ENCODE data around the gene MLPH. TPM values are rescaled to one million over a fixed set of nuclear protein-coding genes. Genes with fewer than 3 reads are reported as not detected.

The MLPH gene
- total and polyA plus RNA-seq, 8 donors = 61.3 to 657 (median 344) TPM

DNA sequence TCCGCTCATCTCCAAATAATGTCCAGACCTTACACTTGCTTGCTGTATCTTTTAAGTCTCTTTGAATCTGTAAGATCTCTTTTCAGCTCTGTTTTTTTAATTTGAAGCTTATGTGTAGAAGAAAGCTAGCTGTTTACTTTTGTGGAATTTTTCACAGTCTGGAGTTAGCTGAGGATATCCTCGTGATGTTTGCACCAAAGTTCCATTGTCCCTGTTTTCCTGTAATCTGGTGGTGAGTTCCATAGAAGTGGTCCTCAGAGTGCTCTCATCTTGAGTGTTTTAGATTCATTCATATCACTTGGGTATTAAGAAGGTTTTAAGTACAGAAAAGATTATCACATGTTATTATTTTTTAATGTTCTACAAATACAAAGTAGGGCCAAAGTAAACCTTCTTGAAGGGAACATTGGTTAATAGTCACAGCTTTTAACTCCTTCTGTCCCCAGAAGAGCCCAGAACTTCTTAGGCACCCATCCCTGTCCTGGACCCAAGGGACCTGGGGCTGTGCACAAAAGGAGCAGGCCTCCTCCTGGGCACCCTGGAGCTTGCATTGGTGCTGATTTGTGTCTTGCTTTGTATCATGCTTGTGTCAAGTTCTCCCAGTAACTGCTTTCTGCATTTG is 15.0 kb downstream of the MLPH start:
- H3K36me3 ChIP-seq = peaks cover 0 to 46% (median 23%) of the 10 kb centered on the region in 4 donors
- DNase-seq = no peak
- H3K9me3 ChIP-seq = no peaks in the 10 kb centered on the region
- H3K4me1 ChIP-seq = peaks cover 36 to 68% (median 65%) of the 10 kb centered on the region in 4 donors
- peak overlapping the region; percentile 75 to 94 (median 86) for H3K27ac ChIP-seq
- peaks cover 0 to 5% (median 0%) of the 10 kb centered on the region in 3 donors for H3K27me3 ChIP-seq
- H3K4me3 ChIP-seq = no peak overlapping the region
- TF ChIP-seq POLR2AphosphoS5 (IDR thresholded peaks at IDR 0.05) = no peak
- TF ChIP-seq CTCF (IDR thresholded peaks at IDR 0.05) = no peak
- no peak for TF ChIP-seq POLR2A (IDR thresholded peaks at IDR 0.05)
- no peak for TF ChIP-seq EP300 (IDR thresholded peaks at IDR 0.05)
- WGBS, 5 donors = 38 to 72% (median 49%) methylated on average over 2 of the region's 2 CpGs
- intact Hi-C loops (cut with DNase I; ENCODE audit: low total_unique reads) = no loop called here

DNA sequence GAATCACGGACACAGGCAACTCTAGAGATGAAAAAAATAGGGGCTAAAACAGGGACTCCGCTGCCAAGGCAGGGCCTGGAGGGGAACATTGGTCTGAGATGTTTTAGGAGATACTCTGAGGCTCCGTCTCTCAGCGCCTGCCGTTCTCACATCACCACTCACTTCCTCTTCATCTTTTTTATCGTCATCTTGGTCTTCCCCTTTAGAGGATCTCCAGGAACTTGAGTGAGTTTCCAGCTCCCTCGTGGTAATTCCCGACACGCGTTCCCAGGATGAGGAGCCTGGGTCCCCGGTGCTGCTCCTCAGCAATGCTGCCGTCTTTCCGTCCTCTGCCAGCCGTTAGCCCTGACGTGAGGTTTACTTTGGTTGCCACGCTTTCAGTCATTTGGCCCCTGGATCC is 16.1 kb downstream of the MLPH start:
- TF ChIP-seq CTCF (IDR thresholded peaks at IDR 0.05) (no peak), POLR2A (IDR thresholded peaks at IDR 0.05) (no peak), POLR2AphosphoS5 (IDR thresholded peaks at IDR 0.05) (no peak), EP300 (IDR thresholded peaks at IDR 0.05) (no peak)
- H3K4me3 ChIP-seq = no peak overlapping the region
- H3K9me3 ChIP-seq = no peaks in the 10 kb centered on the region
- peaks cover 39 to 69% (median 57%) of the 10 kb centered on the region in 4 donors for H3K4me1 ChIP-seq
- H3K27me3 ChIP-seq = no peaks in the 10 kb centered on the region
- H3K36me3 ChIP-seq = peaks cover 0 to 43% (median 22%) of the 10 kb centered on the region in 4 donors
- H3K27ac ChIP-seq = peak overlapping the region; percentile 75 to 94 (median 86)
- WGBS, 5 donors = 86 to 94% (median 90%) methylated on average over 16 of the region's 16 CpGs
- no peak for DNase-seq
- intact Hi-C loops (cut with DNase I; ENCODE audit: low total_unique reads) = no loop called here

DNA sequence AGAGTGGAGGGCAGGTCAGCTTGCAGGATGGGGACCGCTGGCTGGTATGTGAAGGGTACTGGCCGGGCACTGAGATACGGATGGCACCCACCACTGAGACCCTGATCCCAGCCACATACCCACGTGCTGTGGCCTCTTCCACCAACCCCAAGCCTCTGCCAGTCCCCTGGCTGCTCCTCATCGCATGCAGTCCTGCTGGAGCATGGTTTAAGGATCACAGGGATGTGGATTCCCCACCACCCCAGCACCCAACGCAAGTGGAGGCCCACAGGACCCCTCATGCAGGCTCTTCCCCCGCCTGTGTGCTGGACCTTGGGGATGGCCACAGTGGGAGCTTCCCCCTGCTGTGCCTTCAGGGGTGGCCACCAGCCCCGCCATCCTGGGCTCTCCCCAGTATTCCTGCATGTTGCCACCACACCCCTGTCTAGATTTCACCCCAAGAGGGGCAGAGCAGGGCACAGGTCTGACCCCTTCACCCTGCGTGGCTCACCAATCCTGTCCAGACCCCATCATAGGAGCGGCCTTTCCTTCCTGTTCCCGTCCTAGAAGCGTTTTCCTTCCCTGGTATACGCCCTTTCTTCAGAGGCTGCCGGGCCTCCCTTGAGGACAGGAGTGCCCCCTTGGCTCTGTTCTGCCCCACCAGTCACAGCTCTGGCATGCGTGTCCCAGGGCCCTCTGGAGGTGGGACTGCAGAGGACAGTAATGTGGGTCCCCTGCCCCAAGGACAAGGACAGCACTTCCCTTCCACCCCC is 18.3 kb downstream of the MLPH start:
- H3K4me1 ChIP-seq = peaks cover 59 to 79% (median 71%) of the 10 kb centered on the region in 4 donors
- no peaks in the 10 kb centered on the region for H3K9me3 ChIP-seq
- DNase-seq = no peak
- H3K27me3 ChIP-seq = no peaks in the 10 kb centered on the region
- peaks cover 0 to 36% (median 16%) of the 10 kb centered on the region in 4 donors for H3K36me3 ChIP-seq
- no peak overlapping the region for H3K4me3 ChIP-seq
- intact Hi-C loops (cut with DNase I; ENCODE audit: low total_unique reads) = no loop called here
- 81 to 89% (median 87%) methylated on average over 13 to 15 of the region's 15 CpGs for WGBS, 5 donors
- TF ChIP-seq CTCF (IDR thresholded peaks at IDR 0.05) = no peak
- no peak for TF ChIP-seq POLR2AphosphoS5 (IDR thresholded peaks at IDR 0.05)
- no peak for TF ChIP-seq EP300 (IDR thresholded peaks at IDR 0.05)
- TF ChIP-seq POLR2A (IDR thresholded peaks at IDR 0.05) = no peak
- H3K27ac ChIP-seq = peak overlapping the region; percentile 75 to 94 (median 86)

DNA sequence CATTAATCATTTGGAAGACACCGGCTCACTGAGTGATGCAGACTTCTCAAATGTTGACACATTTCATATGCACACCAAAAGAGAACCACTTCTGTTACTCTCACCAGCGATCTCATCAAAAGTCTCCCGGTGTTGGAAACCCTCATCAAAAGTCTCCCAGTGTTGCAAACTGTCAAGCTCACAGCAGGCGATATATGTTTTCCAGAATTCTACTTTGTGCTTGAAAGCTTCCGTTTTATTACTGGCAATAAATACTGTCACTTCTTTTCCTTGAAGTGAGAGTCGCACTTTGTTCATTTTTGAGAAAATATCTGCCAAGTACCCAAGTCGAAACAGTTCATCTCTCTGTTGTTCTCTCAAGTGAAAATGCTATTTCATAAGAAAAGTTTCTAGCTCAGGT is 20.5 kb downstream of the MLPH start:
- intact Hi-C loops (cut with DNase I; ENCODE audit: low total_unique reads) = no loop called here
- Histone ChIP-seq H3K4me1 (peaks cover 67 to 90% (median 79%) of the 10 kb centered on the region in 4 donors), H3K9me3 (no peaks in the 10 kb centered on the region), H3K4me3 (no peak overlapping the region), H3K36me3 (peaks cover 5 to 48% (median 22%) of the 10 kb centered on the region in 4 donors), H3K27ac (peak overlapping the region in 4 of 5 donors; percentile 64 to 94 (median 84)), H3K27me3 (no peaks in the 10 kb centered on the region)
- TF ChIP-seq EP300 (IDR thresholded peaks at IDR 0.05) (no peak), POLR2A (IDR thresholded peaks at IDR 0.05) (no peak), CTCF (IDR thresholded peaks at IDR 0.05) (no peak), POLR2AphosphoS5 (IDR thresholded peaks at IDR 0.05) (no peak)
- DNase-seq = no peak
- 75 to 87% (median 84%) methylated on average over 7 of the region's 7 CpGs for WGBS, 5 donors
